Mesothelial cell of epicardium (in vitro differentiated cells): ENCODE measurements around the gene DNAJC16. TPM values are rescaled to one million over a fixed set of nuclear protein-coding genes. Genes with fewer than 3 reads are reported as not detected.

Source experiments
- DNase-seq, 2 experiments: peaks; one replicate each; pipeline ENCODE4 v3.0.0; 2021; ENCODE audit warnings: low spot score in 2 of 2; ENCODE audit not compliant: unreplicated experiment in 2 of 2
- H3K27ac Mint-ChIP-seq: 2 replicates; pipeline ENCODE4 v1.8.0; 2021; ENCODE audit warnings: mixed read lengths
- H3K27me3 Mint-ChIP-seq: 2 replicates; pipeline ENCODE4 v1.8.0; 2021; ENCODE audit warnings: low read depth, mixed read lengths
- H3K36me3 Mint-ChIP-seq: 2 replicates; pipeline ENCODE4 v1.8.0; 2021; ENCODE audit warnings: mixed read lengths
- H3K4me1 Mint-ChIP-seq: 2 replicates; pipeline ENCODE4 v1.8.0; 2021; ENCODE audit warnings: mixed read lengths
- H3K4me3 Mint-ChIP-seq: 2 replicates; pipeline ENCODE4 v1.8.0; 2021; ENCODE audit warnings: mild to moderate bottlenecking, moderate library complexity, mixed read lengths
- H3K9me3 Mint-ChIP-seq: 2 replicates; pipeline ENCODE4 v1.8.0; 2021; ENCODE audit warnings: mixed read lengths
- total RNA-seq: library from RNA; stranded (reverse); gene quantifications from 3 replicates; pipeline ENCODE4 v1.2.1, GENCODE V29; 2021
- TF ChIP-seq, protein P1 (sequence below): fragments of 200-600 bp; sonication (generic); IDR thresholded peaks from one replicate; pipeline ENCODE4 v1.5.0; 2021; ENCODE audit warnings: antibody characterized with exemption; ENCODE audit not compliant: unreplicated experiment

Gene DNAJC16
- total RNA-seq, 1 donor from 2014 or later: 24.7 TPM

- TF ChIP-seq, protein P1, sequence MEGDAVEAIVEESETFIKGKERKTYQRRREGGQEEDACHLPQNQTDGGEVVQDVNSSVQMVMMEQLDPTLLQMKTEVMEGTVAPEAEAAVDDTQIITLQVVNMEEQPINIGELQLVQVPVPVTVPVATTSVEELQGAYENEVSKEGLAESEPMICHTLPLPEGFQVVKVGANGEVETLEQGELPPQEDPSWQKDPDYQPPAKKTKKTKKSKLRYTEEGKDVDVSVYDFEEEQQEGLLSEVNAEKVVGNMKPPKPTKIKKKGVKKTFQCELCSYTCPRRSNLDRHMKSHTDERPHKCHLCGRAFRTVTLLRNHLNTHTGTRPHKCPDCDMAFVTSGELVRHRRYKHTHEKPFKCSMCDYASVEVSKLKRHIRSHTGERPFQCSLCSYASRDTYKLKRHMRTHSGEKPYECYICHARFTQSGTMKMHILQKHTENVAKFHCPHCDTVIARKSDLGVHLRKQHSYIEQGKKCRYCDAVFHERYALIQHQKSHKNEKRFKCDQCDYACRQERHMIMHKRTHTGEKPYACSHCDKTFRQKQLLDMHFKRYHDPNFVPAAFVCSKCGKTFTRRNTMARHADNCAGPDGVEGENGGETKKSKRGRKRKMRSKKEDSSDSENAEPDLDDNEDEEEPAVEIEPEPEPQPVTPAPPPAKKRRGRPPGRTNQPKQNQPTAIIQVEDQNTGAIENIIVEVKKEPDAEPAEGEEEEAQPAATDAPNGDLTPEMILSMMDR: no peak
- H3K9me3 Mint-ChIP-seq: no peaks in the 10 kb centered on the region
- H3K27ac Mint-ChIP-seq: no peak overlapping the region
- peaks cover 6% of the 10 kb centered on the region for H3K4me1 Mint-ChIP-seq
- H3K4me3 Mint-ChIP-seq: no peak overlapping the region
- peaks cover 25% of the 10 kb centered on the region for H3K36me3 Mint-ChIP-seq
- H3K27me3 Mint-ChIP-seq: no peaks in the 10 kb centered on the region
- DNase-seq: no peak
Observed at GRCh38 chr1:15542388-15543250, 16.0 kb downstream of the DNAJC16 start.

- no peaks in the 10 kb centered on the region for H3K9me3 Mint-ChIP-seq
- TF ChIP-seq, protein P1: no peak
- DNase-seq: no peak
Observed at GRCh38 chr1:15543251-15543588, 16.6 kb downstream of the DNAJC16 start.

GRCh38 chr1:15543589-15544568 is 17.2 kb downstream of the DNAJC16 start:
- no peak overlapping the region for H3K27ac Mint-ChIP-seq
- no peak overlapping the region for H3K4me3 Mint-ChIP-seq
- no peaks in the 10 kb centered on the region for H3K27me3 Mint-ChIP-seq
- TF ChIP-seq, protein P1: no peak
- no peak for DNase-seq
- H3K9me3 Mint-ChIP-seq: no peaks in the 10 kb centered on the region
- H3K4me1 Mint-ChIP-seq: peaks cover 5% of the 10 kb centered on the region
- peaks cover 29% of the 10 kb centered on the region for H3K36me3 Mint-ChIP-seq

More at GRCh38 chr1:15543251-15543588, 16.6 kb downstream of the DNAJC16 start:
- Mint-ChIP-seq H3K27ac (no peak overlapping the region), H3K4me3 (no peak overlapping the region), H3K27me3 (no peaks in the 10 kb centered on the region), H3K36me3 (peaks cover 31% of the 10 kb centered on the region), H3K4me1 (peaks cover 6% of the 10 kb centered on the region)

GRCh38 chr1:15546641-15547040 is 20.0 kb downstream of the DNAJC16 start:
- DNase-seq: no peak
- Mint-ChIP-seq H3K27me3 (no peaks in the 10 kb centered on the region), H3K9me3 (no peaks in the 10 kb centered on the region), H3K27ac (no peak overlapping the region), H3K36me3 (peaks cover 31% of the 10 kb centered on the region), H3K4me1 (peaks cover 5% of the 10 kb centered on the region), H3K4me3 (no peak overlapping the region)
- TF ChIP-seq, protein P1: no peak

GRCh38 chr1:15550573-15550972 is 23.9 kb downstream of the DNAJC16 start:
- H3K9me3 Mint-ChIP-seq: no peaks in the 10 kb centered on the region
- TF ChIP-seq, protein P1: no peak
- DNase-seq: no peak
- peaks cover 19% of the 10 kb centered on the region for H3K36me3 Mint-ChIP-seq
- no peaks in the 10 kb centered on the region for H3K4me1 Mint-ChIP-seq
- H3K27me3 Mint-ChIP-seq: no peaks in the 10 kb centered on the region
- no peak overlapping the region for H3K27ac Mint-ChIP-seq
- H3K4me3 Mint-ChIP-seq: no peak overlapping the region
